Occipital lobe (tissue), 2 donors: ENCODE data around the gene IYD. TPM values are rescaled to one million over a fixed set of nuclear protein-coding genes. Genes with fewer than 3 reads are reported as not detected.

Experiments used
- DNase-seq: peaks from one replicate; lab custom pipeline; 2025; lab: John Stamatoyannopoulos, UW
- total RNA-seq: library from RNA; depleted of rRNA; stranded (reverse); fragments of >200 nt; gene quantifications from one replicate; pipeline ENCODE4 v1.2.3, GENCODE V29; 2014

IYD gene, protein sequence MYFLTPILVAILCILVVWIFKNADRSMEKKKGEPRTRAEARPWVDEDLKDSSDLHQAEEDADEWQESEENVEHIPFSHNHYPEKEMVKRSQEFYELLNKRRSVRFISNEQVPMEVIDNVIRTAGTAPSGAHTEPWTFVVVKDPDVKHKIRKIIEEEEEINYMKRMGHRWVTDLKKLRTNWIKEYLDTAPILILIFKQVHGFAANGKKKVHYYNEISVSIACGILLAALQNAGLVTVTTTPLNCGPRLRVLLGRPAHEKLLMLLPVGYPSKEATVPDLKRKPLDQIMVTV
- total RNA-seq, result not detected

DNA sequence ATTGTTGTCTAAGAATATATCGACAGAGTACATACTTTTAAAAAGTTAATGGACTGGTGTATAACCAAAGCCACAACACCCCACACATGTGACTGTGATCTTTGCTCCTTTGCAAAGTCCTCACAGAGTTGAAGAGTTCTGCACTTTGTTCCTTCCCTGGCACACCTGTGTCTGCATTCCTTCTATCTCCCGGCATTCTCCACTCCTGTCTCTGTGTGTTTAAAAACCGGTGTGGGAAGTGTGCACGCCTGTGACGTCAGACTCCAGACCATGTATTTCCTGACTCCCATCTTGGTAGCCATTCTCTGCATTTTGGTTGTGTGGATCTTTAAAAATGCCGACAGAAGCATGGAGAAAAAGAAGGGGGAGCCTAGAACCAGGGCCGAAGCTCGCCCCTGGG lies at the start of gene IYD:
TSS of gene IYD (plus strand) at position 251 of the 400 bp plus-strand sequence. CDS start at position 271, 20 bp downstream.
- DNase-seq, result no peak

DNA sequence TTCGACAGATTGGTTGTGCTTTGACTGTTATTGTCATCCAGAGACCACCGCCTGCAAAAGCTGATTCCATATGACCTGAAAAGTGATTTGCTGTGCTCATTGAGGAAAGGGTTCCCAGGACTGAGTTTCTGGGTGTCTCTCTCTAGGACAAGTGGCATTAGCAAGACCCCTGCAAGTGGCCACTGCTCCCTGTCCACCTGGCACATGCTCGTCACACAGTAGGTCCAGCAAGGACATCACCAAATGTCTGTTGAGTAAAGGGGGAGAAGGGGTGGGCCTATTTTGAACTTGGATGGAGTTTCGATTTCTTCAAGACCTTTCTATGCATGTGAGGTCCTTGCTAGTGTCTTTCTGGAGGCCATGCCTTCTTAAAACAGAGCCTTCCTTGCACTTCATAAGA lies 48.9 kb upstream of the IYD start:
- DNase-seq, result no peak

DNA sequence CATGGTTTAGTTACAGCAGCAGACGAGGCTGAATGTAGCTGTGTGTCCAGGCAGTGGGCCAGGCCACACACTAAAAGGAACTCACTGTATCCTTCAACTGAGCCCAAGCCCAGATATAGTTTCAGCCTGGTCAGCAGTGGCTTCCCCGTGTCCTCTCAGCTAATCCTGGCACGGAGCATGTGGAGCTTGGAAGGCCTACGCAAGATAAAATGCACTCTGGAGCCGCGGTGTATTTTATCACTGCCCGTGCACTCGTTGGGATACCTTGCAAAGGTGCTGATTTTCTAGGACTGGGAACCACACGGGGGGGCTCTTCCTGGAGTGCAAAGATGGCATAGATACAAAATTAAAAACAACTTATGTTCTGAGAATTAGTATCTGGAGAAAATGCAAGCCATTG lies 48.4 kb upstream of the IYD start:
- no peak for DNase-seq

DNA sequence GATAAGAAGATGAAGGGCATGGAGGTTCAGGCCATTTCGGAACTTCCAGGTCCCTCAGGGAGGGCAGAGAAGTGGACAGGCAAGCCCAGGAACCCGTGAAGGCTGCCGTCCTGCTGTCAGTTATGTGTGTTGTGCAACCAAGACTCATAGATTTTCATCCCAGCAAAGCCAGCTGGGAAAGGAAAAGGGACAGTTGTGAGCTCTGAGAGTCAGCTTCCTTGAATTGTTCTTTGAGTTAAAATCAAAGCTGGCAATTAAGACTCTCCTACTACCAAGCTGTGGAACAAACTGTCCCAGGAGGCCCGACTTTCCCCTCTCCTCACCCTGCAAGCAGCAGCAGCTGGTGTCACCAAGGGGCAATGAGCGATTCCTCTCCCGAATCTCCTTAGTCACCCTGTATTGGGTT lies 46.3 kb upstream of the IYD start:
- no peak for DNase-seq

DNA sequence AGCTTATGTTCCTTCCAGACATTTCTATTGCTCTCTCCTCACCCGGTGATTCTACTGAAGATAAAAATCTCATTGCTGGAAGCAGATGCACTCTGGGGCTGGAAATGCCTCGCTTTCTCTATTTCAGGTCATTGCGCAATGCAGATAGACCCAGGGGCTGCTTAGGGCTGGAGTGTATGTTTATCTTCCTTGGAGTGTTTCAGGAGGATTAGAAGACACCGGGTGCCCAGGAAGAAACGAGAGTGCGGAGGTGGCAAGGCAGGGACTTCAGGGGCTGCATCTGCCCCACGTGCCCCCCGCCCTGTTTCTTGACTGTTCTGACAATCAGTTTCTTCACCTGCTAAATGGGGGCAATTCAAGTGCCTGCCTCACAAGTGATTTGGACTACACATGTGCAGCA lies 45.6 kb upstream of the IYD start:
- DNase-seq, result no peak

DNA sequence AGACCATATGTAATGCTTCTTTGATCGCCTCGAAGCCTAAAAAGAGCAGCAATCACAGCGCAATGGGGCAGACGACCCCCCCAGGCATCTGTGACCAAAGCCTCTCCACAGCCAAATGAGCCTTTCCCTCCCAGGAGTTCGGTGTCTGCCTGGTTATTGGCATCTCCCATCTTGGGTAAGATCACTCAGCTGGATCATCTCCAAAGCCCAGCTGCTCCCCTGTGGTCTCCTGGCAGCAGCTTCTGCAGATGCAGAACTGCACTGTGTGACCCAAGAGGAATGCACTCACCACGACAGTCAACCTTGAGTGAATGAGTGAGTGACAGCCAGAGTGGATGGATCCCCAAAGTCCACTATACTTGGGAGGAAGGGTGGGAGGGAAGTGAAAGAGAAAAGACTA lies 44.8 kb upstream of the IYD start:
- no peak for DNase-seq

DNA sequence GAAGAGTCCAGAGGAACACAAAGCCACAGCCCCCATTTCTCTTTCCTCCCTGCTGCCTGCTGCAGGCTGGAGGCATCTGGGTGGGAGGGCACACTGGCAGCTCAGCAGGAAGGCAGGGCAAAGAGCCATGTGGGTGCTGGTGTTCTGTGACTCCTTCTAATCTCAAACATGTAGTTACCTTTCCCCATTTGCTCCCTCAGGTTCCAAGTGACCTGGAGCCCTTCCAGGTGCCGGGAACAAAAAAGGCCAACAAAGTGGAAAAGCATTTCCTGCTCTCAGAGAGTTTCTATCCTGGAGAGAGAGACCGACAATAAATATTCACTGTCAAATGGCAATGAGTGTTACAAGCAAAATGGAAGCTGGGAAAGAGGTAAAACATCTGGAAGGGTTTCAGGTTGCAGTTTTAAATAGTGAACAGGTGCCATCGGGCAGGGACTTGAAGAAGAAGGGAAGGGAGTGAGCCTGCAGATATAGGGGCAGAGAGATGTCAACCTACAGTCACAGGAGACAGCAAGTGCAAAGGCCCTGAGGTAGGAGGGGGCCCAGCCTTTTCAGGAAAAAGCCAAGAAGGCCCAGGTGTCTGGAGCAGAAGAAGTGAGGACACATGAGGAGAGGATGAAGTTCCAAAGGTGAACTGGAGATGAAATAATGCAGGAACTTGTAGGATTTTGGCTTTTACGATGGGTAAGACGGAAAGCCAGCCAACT lies 43.6 kb upstream of the IYD start:
- no peak for DNase-seq

DNA sequence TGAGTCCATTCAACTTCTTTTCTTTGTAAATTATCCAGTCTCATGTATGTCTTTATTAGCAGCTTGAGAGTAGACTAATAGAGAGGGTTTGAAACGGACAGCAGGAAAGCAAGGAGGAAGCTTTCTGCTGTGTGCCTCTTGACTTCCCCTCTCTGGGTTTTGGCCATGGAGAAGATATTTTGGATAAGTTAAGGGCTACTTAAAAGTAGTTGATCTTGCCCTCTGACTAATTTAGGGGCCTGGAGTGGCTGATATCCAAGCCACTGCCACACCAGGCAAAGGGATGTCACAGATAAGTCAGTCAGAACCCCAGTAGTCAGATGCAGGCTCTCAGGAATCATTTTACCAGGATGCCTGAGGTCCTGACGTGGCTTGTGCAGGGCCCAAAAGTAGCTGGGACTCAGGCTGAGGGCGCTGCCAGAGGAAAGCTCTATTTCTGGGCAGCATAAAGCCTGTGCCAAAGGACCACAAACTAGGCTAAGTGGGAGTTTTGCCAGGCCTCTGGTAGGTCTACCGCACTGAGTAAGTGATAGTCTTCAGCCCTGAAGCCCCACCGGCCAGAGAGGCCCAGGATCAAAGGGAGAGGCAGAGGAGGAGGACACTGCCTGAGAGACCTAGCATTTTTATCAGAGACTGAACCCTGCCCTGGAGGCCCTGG lies 41.6 kb upstream of the IYD start:
- no peak for DNase-seq

DNA sequence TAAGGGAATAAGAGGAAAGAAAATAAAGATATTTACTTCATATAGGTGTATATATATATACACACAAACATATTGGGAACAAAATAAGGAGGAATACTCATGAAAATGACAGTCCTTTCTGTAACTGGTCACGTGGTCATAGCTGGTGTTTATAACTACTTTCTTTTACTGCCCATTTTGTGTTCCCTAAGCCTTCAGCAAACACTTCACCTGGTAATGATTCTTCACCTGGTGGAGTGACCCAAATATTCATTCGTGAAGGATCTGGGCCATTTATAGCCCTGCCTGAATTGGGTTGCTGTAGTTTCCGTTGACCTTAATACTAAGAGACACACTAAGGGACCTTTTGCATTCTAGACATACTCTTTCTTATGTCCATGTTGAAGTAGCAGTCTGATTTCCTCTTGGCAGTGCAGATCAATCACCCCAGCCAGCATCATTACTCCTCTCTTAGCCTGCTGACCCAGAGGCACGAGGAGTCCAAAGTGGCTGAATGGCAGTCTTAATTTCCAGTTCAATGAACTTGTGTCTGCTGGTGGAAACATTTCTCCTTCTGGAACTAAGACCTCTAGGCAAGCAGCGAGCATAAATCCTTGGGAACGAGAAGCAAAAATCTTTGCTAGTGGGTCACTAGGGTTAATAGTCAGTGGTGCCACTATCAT lies 39.9 kb upstream of the IYD start:
- DNase-seq, result no peak

DNA sequence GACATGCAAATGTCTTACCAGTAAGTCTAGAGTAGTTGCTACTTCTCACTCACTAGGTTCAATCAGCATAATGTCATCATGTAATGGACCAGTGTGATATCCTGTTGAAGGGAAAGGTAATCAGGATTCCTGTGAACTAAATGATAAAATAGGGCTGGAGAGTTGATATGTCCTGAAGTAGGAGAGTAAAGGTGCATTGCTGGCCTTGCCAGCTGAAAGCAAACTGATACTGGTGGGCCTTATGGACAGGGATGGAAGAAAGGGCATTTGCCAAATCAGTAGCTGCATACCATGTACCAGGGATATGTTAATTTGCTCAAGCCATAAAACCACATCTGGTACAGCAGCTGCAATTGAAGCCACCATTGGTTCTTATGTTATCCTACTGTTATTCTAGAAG lies 37.5 kb upstream of the IYD start:
- DNase-seq, result no peak

DNA sequence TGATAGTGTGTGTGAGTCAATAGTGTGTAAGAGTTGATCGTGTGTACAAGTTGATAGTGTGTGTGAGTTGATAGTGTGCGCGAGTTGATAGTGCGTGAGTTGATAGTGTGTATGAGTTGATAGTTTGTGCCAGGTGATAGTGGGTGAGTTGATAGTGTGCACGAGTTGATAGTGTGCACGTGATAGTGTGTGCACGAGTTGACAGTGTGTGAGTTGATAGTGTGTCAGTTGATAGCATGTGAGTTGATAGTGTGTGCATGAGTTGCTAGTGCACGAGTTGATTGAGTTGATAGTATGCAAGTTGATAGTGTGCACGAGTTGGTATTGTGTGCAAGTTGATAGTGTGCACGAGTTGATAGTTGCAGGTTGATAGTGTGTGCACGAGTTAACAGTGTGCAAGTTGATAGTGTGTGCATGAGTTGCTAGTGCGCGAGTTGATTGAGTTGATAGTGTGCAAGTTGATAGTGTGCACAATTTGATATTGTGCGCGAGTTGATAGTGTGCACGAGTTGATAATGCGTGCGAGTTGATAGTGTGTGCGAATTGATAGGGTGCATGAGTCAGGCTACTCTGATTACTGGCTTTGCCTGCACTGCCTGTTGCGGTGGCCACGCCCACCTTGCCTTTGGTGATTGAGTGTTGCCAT lies 35.8 kb upstream of the IYD start:
- DNase-seq, result no peak

DNA sequence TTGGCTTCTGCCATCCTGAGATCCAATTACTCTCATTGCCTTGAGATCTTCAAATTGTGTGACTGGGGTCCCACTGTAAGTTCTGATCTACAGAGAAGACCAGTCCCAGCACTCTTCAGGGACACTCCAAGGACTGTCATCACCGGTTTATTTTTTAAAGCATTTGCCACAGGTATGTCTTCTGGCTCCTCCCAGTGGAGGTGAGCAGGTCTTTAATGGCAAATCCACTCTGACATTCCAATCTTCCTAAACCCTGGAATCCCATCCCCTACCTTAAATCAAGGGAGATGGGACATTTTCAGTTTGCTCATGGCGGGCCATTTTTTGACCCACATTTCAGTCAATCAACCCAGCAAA lies 35.2 kb upstream of the IYD start:
- no peak for DNase-seq

DNA sequence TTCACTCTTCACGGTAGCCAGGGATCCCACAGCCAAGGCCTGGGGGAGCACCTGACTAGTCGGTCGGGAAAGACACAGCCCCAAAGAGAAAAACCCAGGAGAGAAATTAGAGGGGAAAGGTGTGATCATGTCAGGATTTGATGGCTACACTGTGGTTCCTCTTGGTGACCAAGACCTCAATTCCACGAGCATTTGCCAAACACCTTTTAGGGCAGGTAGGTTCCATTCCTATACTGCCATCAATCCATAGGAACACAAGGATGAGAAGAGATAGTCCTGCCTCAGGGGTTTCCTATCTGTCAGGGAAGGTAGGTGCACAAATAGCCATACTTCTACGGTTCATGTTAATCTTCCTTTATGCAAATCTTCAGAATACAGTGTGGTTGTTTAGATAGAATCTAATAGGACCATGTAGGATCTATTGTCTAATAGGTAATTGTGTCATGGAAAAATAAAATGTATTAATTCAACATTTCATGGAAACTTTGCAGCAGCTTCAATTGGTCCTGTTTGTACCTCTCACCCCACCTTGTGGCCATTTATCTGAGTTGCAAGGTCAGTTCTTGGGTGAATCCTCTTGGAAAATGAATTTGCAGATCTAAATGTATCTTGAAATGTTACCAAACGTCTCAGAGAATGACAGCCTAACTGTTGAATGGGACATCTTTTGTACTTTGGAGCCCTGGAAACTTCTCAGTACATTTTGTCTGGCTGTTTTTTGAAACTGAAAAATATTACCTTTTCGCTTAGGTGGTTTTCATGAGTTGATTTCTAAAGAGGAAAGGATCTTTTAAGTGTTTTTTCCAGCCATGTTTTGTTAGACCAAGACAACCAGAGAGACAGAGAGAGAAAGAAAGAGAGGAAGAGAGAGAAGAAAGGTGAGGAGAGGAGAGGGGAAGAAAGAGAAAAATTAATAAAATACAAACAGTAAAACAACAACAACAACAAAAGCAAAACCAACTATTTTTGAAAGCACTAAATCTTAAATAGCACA lies 33.7 kb upstream of the IYD start:
- no peak for DNase-seq

DNA sequence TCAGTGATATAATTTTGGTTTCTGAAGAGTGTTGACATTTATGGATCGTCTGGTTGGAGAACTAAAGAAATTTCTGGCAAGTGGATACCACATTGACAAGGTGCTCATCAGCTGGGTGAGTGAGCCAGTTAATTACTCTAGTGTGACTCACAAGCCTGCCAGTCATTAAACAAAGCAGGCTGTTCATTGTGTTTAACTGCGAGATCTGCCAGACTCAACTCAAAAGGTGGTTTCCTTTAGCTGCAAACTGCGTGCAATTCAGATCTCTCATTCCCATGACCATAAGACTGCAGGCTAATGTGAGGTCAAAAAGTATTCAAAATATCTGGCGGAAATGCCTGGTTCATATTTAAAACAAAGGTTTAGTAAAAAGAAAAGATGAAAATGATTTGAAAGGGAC lies 32.5 kb upstream of the IYD start:
- DNase-seq, result no peak

DNA sequence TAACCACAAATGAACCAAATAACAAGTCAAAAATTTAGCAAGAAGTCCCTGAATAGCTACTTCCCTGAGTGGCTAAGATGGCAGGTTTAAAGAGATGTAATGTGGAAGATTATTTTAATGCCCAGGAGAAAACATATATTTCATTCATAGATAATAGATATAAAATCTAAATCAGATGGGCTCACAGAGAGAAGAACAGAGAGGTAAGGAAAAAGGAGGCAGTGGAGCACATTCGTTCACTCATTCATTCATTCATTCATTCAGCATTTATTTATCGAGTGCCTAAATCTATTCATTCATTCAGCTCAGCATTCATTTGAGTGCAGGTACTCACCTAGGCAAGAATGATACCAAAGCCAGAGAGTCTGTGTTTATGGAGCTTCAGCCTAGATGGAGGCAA lies 32.1 kb upstream of the IYD start:
- DNase-seq, result no peak

DNA sequence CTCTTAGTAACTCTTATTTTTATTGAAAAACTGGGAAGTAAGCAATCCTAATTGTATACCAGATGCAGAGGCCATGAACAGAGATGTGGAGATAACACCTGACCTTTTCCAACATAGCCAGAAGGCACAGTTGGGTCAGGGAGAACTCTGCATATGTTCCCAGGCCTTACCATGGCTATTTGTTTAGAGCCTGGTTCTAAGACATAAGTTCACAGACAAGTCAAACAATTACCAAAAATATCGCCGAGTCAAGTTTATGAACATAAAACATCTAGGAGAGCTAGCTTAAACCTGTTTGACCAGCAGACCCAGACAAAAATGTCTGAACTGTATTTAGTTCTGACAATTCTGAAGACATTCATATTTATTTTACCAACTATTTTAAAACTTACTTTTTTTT lies 26.7 kb upstream of the IYD start:
- no peak for DNase-seq

DNA sequence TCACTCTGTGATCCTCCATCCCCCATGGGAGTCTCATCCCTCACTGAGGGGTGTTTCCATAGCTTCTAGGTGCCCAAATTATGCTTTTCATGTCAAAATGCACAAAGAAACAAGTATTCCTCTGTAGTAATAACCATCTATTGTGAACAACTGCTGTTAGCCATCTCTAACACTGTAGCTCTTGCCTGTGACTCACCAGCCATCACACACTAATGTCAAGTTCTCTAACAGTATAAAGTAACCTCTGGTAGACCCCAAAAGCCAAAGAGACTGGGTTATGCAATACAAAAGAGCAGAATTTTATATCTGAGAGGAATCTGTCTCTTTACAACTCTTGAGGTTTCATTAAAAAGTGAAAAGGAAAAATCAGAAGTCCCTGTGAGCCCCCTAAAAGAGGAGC lies 25.4 kb upstream of the IYD start:
- DNase-seq, result no peak

DNA sequence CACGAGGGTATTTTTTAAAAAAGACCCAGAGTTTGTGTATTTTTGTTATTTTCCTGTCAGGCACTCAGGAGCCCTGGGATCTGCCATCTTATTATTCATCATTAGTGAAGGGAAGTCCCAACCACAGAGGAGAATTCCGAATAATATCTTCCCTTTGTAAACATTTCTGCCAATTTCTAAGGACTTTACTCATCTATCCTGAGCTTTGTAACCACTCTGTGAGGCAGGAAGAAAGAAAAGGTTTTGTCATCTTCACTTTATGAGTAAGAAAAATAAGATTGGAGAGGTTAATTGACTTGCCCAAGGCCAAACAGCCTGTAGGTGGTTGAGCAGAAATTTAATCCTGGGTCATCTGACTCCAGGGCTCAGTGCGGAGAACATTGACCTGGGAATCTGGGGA lies 23.0 kb upstream of the IYD start:
- no peak for DNase-seq

DNA sequence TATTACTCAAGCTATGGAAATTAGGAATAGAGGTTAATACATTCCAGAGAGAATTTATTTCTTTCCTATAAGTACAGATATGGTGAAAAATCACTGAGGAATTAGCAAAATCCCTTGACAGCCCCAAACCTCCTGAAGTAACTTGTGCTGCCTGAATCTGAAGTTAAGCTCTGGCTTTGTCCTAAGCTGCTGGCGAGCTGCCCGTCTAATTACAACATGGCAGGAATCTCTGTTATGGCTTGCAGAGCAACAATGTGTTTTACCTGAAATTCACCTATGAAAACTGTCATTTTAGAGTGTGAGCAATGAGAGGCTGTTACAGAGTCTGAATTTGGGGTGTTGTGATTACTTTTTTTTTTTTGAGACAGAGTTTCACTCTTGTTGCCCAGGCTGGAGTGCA lies 22.5 kb upstream of the IYD start:
- DNase-seq, result no peak

DNA sequence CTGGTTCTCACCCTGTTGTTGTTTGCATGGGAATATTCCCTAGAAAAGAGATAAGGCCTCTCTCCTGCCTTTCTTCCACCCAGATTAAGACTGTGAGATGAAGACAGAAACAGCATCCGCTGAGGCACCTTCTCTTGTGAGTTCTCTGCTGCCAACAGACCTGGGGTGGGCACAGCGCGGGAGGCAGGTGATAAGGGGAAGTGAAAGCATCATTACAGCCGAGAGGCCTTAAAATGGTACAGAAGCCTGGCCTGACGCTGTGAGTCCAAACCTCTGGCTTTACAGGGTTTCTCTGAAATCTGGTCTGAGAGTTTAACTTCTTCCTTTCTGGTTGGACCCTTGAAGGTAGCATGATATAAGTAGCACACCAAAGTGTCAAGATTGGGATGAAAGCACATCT lies 21.0 kb upstream of the IYD start:
- DNase-seq, result no peak

DNA sequence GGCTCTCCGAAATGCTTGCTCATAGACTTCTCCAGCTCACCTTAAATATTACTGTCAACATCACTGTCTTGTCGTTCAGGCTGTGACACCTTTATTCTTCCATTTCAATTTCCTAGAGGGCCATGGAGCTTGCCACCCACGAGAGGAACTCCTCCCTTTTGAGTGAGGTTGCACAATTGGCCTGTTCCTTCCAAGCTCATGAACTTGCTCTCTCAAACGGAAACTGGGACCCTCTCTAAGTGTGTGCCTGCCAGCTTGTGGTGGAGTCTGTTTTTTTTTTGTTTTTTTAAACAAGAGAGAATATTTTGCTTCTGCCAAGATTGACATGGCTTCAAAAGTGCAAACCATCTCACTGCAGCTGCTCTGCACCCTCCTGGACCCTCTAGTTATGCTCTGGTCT lies 19.3 kb upstream of the IYD start:
- no peak for DNase-seq
